D721Med (cell line): Measurements from ENCODE around the gene EPB41L1.

Experiments
- DNase-seq: peaks from one replicate; pipeline ENCODE4 v3.0.0; 2011; ENCODE audit warnings: low spot score; ENCODE audit not compliant: insufficient read length
- FAIRE-seq: peaks from 2 replicates; lab custom pipeline; 2011; peaks lifted over from hg19 to GRCh38; lab: Jason Lieb, UNC
- CTCF ChIP-seq: IDR thresholded peaks from 2 replicates; pipeline ENCODE4 v1.5.1; 2012; ENCODE audit warnings: mild to moderate bottlenecking, control low read depth; ENCODE audit not compliant: insufficient read depth; ENCODE audit errors: missing control alignments

EPB41L1 gene

GRCh38 chr20:36273414-36274180, 119.1 kb downstream of the EPB41L1 start:
- no peak for DNase-seq

GRCh38 chr20:36274181-36274841, 119.8 kb downstream of the EPB41L1 start:
- no peak for FAIRE-seq
- no peak for TF ChIP-seq CTCF

More at GRCh38 chr20:36273414-36274180, 119.1 kb downstream of the EPB41L1 start:
- TF ChIP-seq CTCF = no peak
- FAIRE-seq = no peak

GRCh38 chr20:36275011-36275410, 120.5 kb downstream of the EPB41L1 start:
- no peak for TF ChIP-seq CTCF
- DNase-seq = no peak
- no peak for FAIRE-seq

More at GRCh38 chr20:36274181-36274841, 119.8 kb downstream of the EPB41L1 start:
- no peak for DNase-seq

GRCh38 chr20:36275441-36276189, 121.1 kb downstream of the EPB41L1 start:
- no peak for DNase-seq
- no peak for FAIRE-seq
- TF ChIP-seq CTCF = no peak

GRCh38 chr20:36277546-36277945, 123.0 kb downstream of the EPB41L1 start:
- DNase-seq (no peak), FAIRE-seq (no peak)
- TF ChIP-seq CTCF = no peak

- TF ChIP-seq CTCF = no peak
- DNase-seq = no peak
- no peak for FAIRE-seq
Observed at GRCh38 chr20:36279362-36279761, 124.8 kb downstream of the EPB41L1 start.
